ENCODE results near the gene PHF21A.

- TF ChIP-seq GATA3 (IDR thresholded peaks at IDR 0.05; ENCODE audit: low read depth, low read length) (no peak), GATA2 (IDR thresholded peaks at IDR 0.05; ENCODE audit: low read depth, low read length) (no peak)
These were observed 137.8 kb downstream of the PHF21A start for GRCh38 chr11:45983471-45983845.
